Epithelial cell of proximal tubule (primary cell): ENCODE results near the gene ITPRIPL1. TPM values are rescaled to one million over a fixed set of nuclear protein-coding genes. Genes with fewer than 3 reads are reported as not detected.
A peak's percentile ranks its signal among the peaks of the same experiment; 100 is the strongest.

Experiments used
- DNase-seq: peaks from one replicate; pipeline ENCODE4 v3.0.0-alpha.2; 2011; ENCODE audit warnings: low read depth
- H3K4me3 ChIP-seq: 2 replicates; pipeline ENCODE4 v1.5.1; 2011; ENCODE audit warnings: low read depth, mild to moderate bottlenecking, low read length
- CTCF ChIP-seq: conservative IDR thresholded peaks from 2 replicates; pipeline ENCODE4 v1.5.1; 2012; ENCODE audit warnings: low read depth, mild to moderate bottlenecking, low read length
- total RNA-seq: library from RNA; depleted of rRNA; stranded (reverse); fragments of >200 nt; gene quantifications from 2 replicates; pipeline ENCODE4 v1.2.3, GENCODE V29; 2015

ITPRIPL1 gene
- total RNA-seq, 1 donor from 2014 or later = 7.7 TPM

GRCh38 chr2:96353606-96354101, 28.5 kb downstream of the ITPRIPL1 start:
- no peak for TF ChIP-seq CTCF
- H3K4me3 ChIP-seq = no peak overlapping the region
- DNase-seq = no peak

GRCh38 chr2:96354492-96354891, 29.4 kb downstream of the ITPRIPL1 start:
- no peak overlapping the region for H3K4me3 ChIP-seq
- no peak for TF ChIP-seq CTCF
- DNase-seq = no peak

- no peak overlapping the region for H3K4me3 ChIP-seq
- no peak for TF ChIP-seq CTCF
- DNase-seq = no peak
These were observed 31.8 kb downstream of the ITPRIPL1 start for GRCh38 chr2:96356889-96357288.

GRCh38 chr2:96359310-96359709, 34.2 kb downstream of the ITPRIPL1 start:
- peak; percentile 41 for TF ChIP-seq CTCF
- H3K4me3 ChIP-seq = no peak overlapping the region
- no peak for DNase-seq

GRCh38 chr2:96359866-96360265, 34.7 kb downstream of the ITPRIPL1 start:
- DNase-seq = no peak
- H3K4me3 ChIP-seq = no peak overlapping the region
- no peak for TF ChIP-seq CTCF

- no peak for DNase-seq
- no peak for TF ChIP-seq CTCF
- H3K4me3 ChIP-seq = no peak overlapping the region
These were observed 36.6 kb downstream of the ITPRIPL1 start for GRCh38 chr2:96361751-96362150.

- no peak for TF ChIP-seq CTCF
- DNase-seq = no peak
- H3K4me3 ChIP-seq = no peak overlapping the region
These were observed 44.1 kb downstream of the ITPRIPL1 start for GRCh38 chr2:96369186-96369585.
